Calu3 (cell line): ENCODE results near the gene PATZ1. TPM values are rescaled to one million over a fixed set of nuclear protein-coding genes. Genes with fewer than 3 reads are reported as not detected.

Experiments
- BruUV-seq: library from RNA; stranded (reverse); fragments of 400-500 nt; replicated peaks from 2 replicates; lab custom pipeline; 2021; lab: Mats Ljungman, UMichigan
- CTCF ChIA-PET: fragments of 300-600 bp; sonication (Branson Sonifier 250); formaldehyde crosslinking; loops from one replicate; lab custom pipeline; 2022; ENCODE audit warnings: antibody characterized with exemption; lab: Charles Lee
- DNase-seq: peaks from one replicate; pipeline ENCODE4 v3.0.0; 2022
- H3K27ac Mint-ChIP-seq: one replicate; pipeline ENCODE4 v1.8.0; 2022; ENCODE audit warnings: mixed read lengths; ENCODE audit not compliant: unreplicated experiment
- H3K27me3 Mint-ChIP-seq: one replicate; pipeline ENCODE4 v1.8.0; 2022; ENCODE audit warnings: mixed read lengths; ENCODE audit not compliant: unreplicated experiment
- H3K36me3 Mint-ChIP-seq: one replicate; pipeline ENCODE4 v1.8.0; 2022; ENCODE audit warnings: mild to moderate bottlenecking, moderate library complexity, mixed read lengths; ENCODE audit not compliant: insufficient read depth, unreplicated experiment
- H3K4me1 Mint-ChIP-seq: one replicate; pipeline ENCODE4 v1.8.0; 2022; ENCODE audit warnings: mild to moderate bottlenecking, low read depth, mixed read lengths; ENCODE audit not compliant: unreplicated experiment
- H3K4me3 Mint-ChIP-seq: one replicate; pipeline ENCODE4 v1.8.0; 2022; ENCODE audit warnings: mild to moderate bottlenecking, low read depth, moderate library complexity, mixed read lengths; ENCODE audit not compliant: unreplicated experiment
- H3K9me3 Mint-ChIP-seq: one replicate; pipeline ENCODE4 v1.8.0; 2022; ENCODE audit warnings: low read depth, mixed read lengths; ENCODE audit not compliant: unreplicated experiment
- CTCF ChIP-seq: fragments of 200-600 bp; IDR thresholded peaks from one replicate; pipeline ENCODE4 v1.8.0; 2022; ENCODE audit warnings: antibody characterized with exemption; ENCODE audit not compliant: unreplicated experiment
- intact Hi-C: fragments of 100-400 bp; cut with micrococcal nuclease; formaldehyde crosslinking; loops from one replicate; pipeline ENCODE4 v1.10.0; 2022; ENCODE audit not compliant: unreplicated experiment
- total RNA-seq: library from RNA; stranded (reverse); gene quantifications from 2 replicates; pipeline ENCODE4 v1.2.3, GENCODE V29; 2022

Gene PATZ1
- total RNA-seq, 1 experiment from 2014 or later, result 35.0 TPM

DNA sequence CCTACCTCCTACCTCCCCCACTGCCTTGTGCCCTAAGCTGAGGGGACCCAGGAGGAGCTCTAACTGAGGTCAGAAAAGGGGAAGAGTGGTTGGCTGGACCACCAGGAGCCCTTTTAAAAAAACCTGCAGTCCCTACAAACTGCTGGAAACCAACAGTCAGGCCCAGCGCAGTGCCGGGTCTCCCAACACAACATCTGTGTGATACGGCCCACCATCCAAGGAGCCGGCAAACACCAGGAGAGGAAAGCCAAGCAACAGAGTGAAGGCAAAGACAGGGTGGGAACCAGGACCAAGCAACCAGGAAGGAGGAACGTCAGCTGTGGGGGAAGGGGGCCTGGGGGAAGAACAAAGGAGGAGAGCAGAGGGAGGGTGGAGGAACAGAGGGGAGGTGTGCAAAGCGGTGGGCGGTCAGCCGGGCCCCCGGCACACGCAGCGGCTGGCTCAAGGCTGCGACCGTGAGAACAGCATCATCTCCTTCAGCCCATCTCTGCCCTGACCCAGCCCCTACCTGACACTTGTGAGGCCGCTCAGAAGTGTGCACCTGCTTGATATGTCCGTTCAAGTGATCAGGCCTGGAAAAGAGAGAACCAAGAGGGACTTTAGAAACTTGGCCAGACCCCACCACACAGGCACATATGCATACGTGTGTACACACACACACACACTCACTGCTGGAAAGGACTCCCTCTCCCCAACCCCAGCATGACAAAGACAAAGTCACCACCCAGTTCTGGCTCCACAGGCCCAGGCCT, 3.6 kb downstream of the PATZ1 start:
- intact Hi-C loops, result no loop called here
- peak overlapping the region; percentile 93 for H3K27ac Mint-ChIP-seq
- H3K4me1 Mint-ChIP-seq, result peaks cover 73% of the 10 kb centered on the region
- no TSS peak for BruUV-seq
- H3K4me3 Mint-ChIP-seq, result peak overlapping the region; percentile 81
- TF ChIP-seq CTCF, result no peak
- DNase-seq, result no peak
- peaks cover 76% of the 10 kb centered on the region for H3K36me3 Mint-ChIP-seq
- no peaks in the 10 kb centered on the region for H3K9me3 Mint-ChIP-seq
- no peaks in the 10 kb centered on the region for H3K27me3 Mint-ChIP-seq
- CTCF ChIA-PET, result interaction anchor here (0.9 to 1.3 kb wide), 3 partner anchors 21 to 51 kb away, joined by 3 to 7 read pairs (median 5); partner anchors contain the start of gene PIK3IP1

DNA sequence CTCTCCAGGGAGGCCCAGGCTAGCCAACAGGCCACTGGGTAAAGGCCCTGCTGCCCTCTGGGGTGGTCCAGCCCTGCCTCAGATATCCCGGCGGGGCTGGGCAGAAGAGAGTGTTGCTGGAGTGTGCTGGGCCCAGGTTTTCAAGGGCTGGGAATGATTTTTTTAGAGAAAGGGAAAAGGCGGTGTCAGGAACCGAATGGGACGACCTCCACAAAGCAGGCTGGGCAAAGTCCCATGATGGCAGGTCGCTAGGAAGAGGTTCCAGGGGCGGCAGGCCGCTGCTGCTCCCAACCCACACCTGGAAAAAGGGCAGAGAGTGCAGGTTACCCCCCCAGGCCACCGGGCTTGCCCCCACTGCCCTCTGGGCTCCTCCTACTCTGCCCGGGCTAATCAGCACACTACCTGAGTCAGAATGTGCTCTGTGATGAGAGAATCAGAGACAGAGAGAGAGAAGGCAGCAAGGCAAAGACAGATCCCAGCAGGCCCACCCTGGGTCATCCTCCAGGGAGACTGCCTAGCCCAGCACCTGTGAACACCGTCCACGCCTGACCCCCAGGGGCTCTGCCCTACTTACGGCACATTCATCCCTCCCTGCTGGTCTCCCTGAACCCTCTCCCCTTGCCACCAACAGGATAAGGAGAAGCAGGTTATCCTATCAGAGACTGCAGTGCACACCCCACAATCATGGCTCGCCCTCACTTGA, 4.6 kb downstream of the PATZ1 start:
- CTCF ChIA-PET, result no interaction called here
- Mint-ChIP-seq H3K4me3 (peak overlapping the region; percentile 81), H3K27ac (peak overlapping the region; percentile 93), H3K9me3 (no peaks in the 10 kb centered on the region), H3K36me3 (peaks cover 72% of the 10 kb centered on the region), H3K27me3 (no peaks in the 10 kb centered on the region), H3K4me1 (peaks cover 80% of the 10 kb centered on the region)
- no peak for DNase-seq
- no TSS peak for BruUV-seq
- intact Hi-C loops, result no loop called here
- no peak for TF ChIP-seq CTCF

DNA sequence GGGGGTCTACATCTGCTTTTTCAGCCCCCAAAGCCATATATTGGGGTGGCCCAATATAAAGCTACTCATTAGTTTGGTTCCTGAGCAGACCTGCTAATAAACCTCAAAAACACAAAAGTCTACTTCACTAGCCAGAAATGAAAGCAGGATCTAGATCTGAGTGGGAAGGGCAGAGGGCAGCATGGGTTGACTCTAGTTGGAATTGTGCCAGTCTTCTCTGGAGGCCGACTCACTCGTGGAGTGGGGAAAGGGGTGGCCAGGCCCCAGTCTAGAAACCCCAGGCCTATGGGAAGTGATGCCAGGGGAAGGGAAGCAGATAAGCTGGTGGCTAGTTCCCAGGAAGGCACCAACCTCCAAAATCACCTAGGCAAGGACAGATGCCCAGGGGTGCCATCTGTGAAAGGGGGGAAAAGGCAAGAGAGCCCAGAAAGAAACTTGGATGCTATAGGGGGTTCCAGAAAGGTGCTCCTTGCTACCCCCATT, 5.3 kb downstream of the PATZ1 start:
- peaks cover 80% of the 10 kb centered on the region for H3K4me1 Mint-ChIP-seq
- CTCF ChIA-PET, result no interaction called here
- H3K9me3 Mint-ChIP-seq, result no peaks in the 10 kb centered on the region
- H3K4me3 Mint-ChIP-seq, result no peak overlapping the region
- no TSS peak for BruUV-seq
- no peak overlapping the region for H3K27ac Mint-ChIP-seq
- intact Hi-C loops, result no loop called here
- H3K36me3 Mint-ChIP-seq, result peaks cover 65% of the 10 kb centered on the region
- H3K27me3 Mint-ChIP-seq, result no peaks in the 10 kb centered on the region
- DNase-seq, result no peak
- no peak for TF ChIP-seq CTCF

- H3K4me3 Mint-ChIP-seq, result no peak overlapping the region
These were observed 5.8 kb downstream of the PATZ1 start for GRCh38 chr22:31340360-31340759.

More at GRCh38 chr22:31340360-31340759, 5.8 kb downstream of the PATZ1 start:
- no peak for DNase-seq
- BruUV-seq, result no TSS peak
- CTCF ChIA-PET, result no interaction called here
- H3K9me3 Mint-ChIP-seq, result no peaks in the 10 kb centered on the region
- no peak for TF ChIP-seq CTCF
- no peak overlapping the region for H3K27ac Mint-ChIP-seq
- peaks cover 78% of the 10 kb centered on the region for H3K4me1 Mint-ChIP-seq
- intact Hi-C loops, result no loop called here
- H3K27me3 Mint-ChIP-seq, result no peaks in the 10 kb centered on the region
- H3K36me3 Mint-ChIP-seq, result peaks cover 60% of the 10 kb centered on the region
